Measurements from ENCODE around the gene MDH1B. TPM values are rescaled to one million over a fixed set of nuclear protein-coding genes. Genes with fewer than 3 reads are reported as not detected.

Gene MDH1B
- polyA plus RNA-seq, 1 donor from 2014 or later: 11.7 TPM

DNA sequence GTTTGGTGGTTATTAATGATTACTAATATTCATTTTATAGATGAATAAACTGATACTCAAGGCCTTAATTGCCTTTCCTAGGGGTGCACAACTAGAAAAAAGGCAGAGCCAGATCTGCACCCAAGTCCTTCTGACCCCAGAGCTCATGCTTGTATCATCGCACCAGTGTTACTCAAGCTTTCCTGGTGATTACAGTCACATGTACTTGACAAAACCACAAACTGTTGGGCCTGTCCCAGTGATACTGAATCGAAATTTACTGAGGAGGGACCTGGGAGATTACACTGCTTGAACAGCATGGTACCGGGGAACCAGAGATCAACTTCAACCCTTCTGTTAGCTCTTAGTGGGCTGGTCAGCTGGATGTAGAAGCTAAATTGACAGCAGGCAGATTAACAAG, 34.0 kb upstream of the MDH1B start:
- Histone ChIP-seq H3K9ac (ENCODE audit: low read length) (no peak overlapping the region), H3K79me2 (replicated peaks; ENCODE audit: insufficient read depth, low read length) (no peaks in the 10 kb centered on the region), H3K4me2 (ENCODE audit: low read length) (no peak overlapping the region), H3K27ac (ENCODE audit: low read length) (no peak overlapping the region), H3K27me3 (ENCODE audit: insufficient read depth, low read depth, low read length) (no peaks in the 10 kb centered on the region), H3F3A (ENCODE audit: insufficient read depth, low read length, poor library complexity, severe bottlenecking) (no peaks in the 10 kb centered on the region), H3K4me3 (ENCODE audit: low read length) (no peak overlapping the region), H3K9me2 (ENCODE audit: insufficient read depth, low read length) (no peaks in the 10 kb centered on the region), H2AFZ (ENCODE audit: low read depth, low read length) (no peak overlapping the region), H3K36me3 (ENCODE audit: insufficient read depth, low read length) (no peaks in the 10 kb centered on the region), H3K9me3 (ENCODE audit: low read length) (no peaks in the 10 kb centered on the region), H4K20me1 (ENCODE audit: insufficient read depth) (no peaks in the 10 kb centered on the region)
- TF ChIP-seq TAF1 (IDR thresholded peaks at IDR 0.05; ENCODE audit: low read depth) (no peak), SMC3 (conservative IDR thresholded peaks at IDR 0.05; ENCODE audit: poor library complexity) (no peak), EP300 (conservative IDR thresholded peaks at IDR 0.05; ENCODE audit: poor library complexity, severe bottlenecking) (no peak), POLR2AphosphoS5 (IDR thresholded peaks at IDR 0.05) (no peak), RAD21 (conservative IDR thresholded peaks at IDR 0.05) (no peak), MXI1 (conservative IDR thresholded peaks at IDR 0.05; ENCODE audit: poor library complexity, severe bottlenecking) (no peak), EZH2 (IDR thresholded peaks at IDR 0.05; ENCODE audit: borderline replicate concordance, insufficient read depth, low read length, poor library complexity, severe bottlenecking) (no peak)
- TF ChIP-seq, protein P1, sequence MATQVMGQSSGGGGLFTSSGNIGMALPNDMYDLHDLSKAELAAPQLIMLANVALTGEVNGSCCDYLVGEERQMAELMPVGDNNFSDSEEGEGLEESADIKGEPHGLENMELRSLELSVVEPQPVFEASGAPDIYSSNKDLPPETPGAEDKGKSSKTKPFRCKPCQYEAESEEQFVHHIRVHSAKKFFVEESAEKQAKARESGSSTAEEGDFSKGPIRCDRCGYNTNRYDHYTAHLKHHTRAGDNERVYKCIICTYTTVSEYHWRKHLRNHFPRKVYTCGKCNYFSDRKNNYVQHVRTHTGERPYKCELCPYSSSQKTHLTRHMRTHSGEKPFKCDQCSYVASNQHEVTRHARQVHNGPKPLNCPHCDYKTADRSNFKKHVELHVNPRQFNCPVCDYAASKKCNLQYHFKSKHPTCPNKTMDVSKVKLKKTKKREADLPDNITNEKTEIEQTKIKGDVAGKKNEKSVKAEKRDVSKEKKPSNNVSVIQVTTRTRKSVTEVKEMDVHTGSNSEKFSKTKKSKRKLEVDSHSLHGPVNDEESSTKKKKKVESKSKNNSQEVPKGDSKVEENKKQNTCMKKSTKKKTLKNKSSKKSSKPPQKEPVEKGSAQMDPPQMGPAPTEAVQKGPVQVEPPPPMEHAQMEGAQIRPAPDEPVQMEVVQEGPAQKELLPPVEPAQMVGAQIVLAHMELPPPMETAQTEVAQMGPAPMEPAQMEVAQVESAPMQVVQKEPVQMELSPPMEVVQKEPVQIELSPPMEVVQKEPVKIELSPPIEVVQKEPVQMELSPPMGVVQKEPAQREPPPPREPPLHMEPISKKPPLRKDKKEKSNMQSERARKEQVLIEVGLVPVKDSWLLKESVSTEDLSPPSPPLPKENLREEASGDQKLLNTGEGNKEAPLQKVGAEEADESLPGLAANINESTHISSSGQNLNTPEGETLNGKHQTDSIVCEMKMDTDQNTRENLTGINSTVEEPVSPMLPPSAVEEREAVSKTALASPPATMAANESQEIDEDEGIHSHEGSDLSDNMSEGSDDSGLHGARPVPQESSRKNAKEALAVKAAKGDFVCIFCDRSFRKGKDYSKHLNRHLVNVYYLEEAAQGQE (IDR thresholded peaks at IDR 0.05; ENCODE audit: borderline replicate concordance): no peak
- TF ChIP-seq, protein P2, sequence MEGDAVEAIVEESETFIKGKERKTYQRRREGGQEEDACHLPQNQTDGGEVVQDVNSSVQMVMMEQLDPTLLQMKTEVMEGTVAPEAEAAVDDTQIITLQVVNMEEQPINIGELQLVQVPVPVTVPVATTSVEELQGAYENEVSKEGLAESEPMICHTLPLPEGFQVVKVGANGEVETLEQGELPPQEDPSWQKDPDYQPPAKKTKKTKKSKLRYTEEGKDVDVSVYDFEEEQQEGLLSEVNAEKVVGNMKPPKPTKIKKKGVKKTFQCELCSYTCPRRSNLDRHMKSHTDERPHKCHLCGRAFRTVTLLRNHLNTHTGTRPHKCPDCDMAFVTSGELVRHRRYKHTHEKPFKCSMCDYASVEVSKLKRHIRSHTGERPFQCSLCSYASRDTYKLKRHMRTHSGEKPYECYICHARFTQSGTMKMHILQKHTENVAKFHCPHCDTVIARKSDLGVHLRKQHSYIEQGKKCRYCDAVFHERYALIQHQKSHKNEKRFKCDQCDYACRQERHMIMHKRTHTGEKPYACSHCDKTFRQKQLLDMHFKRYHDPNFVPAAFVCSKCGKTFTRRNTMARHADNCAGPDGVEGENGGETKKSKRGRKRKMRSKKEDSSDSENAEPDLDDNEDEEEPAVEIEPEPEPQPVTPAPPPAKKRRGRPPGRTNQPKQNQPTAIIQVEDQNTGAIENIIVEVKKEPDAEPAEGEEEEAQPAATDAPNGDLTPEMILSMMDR (IDR thresholded peaks at IDR 0.05; ENCODE audit: poor library complexity, severe bottlenecking): no peak

DNA sequence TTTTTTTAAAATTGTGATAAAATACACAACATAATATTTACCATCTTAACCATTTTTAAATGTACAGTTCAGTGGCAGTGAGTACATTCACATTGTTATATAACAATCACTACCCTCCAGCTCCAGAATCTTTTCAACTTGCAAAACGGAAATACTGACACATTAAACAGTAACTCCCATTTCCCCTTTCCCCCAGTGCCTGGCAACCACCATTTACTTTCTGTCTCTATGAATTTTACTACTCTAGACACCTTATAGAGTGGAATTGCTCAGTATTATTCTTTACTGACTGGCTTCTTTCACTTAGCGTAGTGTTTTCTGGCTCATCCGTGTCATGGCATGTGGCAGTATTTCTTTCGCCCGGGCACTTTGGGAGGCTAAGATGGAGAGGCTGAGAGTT, 32.9 kb upstream of the MDH1B start:
- Histone ChIP-seq H3K79me2 (replicated peaks; ENCODE audit: insufficient read depth, low read length) (no peaks in the 10 kb centered on the region), H3F3A (ENCODE audit: insufficient read depth, low read length, poor library complexity, severe bottlenecking) (no peaks in the 10 kb centered on the region), H2AFZ (ENCODE audit: low read depth, low read length) (no peak overlapping the region), H4K20me1 (ENCODE audit: insufficient read depth) (no peaks in the 10 kb centered on the region), H3K9me3 (ENCODE audit: low read length) (no peaks in the 10 kb centered on the region), H3K4me2 (ENCODE audit: low read length) (no peak overlapping the region), H3K4me3 (ENCODE audit: low read length) (no peak overlapping the region), H3K9me2 (ENCODE audit: insufficient read depth, low read length) (no peaks in the 10 kb centered on the region), H3K27ac (ENCODE audit: low read length) (no peak overlapping the region), H3K27me3 (ENCODE audit: insufficient read depth, low read depth, low read length) (no peaks in the 10 kb centered on the region), H3K36me3 (ENCODE audit: insufficient read depth, low read length) (no peaks in the 10 kb centered on the region), H3K9ac (ENCODE audit: low read length) (no peak overlapping the region)
- TF ChIP-seq RAD21 (conservative IDR thresholded peaks at IDR 0.05) (no peak), EZH2 (IDR thresholded peaks at IDR 0.05; ENCODE audit: borderline replicate concordance, insufficient read depth, low read length, poor library complexity, severe bottlenecking) (no peak)

DNA sequence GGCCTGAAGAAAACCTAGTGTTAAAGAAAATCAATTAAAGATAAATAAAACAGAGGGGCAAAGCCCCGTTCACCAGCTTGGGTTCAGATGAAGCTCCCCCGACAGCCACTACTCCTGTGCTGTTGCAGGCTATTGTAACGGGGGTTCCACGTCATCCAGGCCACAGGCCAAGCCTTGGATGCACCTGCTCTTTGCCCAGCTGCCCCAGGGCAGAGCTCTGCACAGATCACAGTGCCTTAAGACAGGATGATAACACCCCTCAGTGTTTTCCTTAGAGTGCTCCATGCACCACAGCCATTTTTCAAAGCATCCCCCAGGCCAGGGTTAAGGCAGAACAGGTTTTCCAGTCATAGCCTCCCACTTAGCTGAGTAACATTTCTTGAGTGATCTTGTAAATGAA, 32.2 kb upstream of the MDH1B start:
- H3K27me3 ChIP-seq (ENCODE audit: insufficient read depth, low read depth, low read length): no peaks in the 10 kb centered on the region
- no peaks in the 10 kb centered on the region for H3K36me3 ChIP-seq (ENCODE audit: insufficient read depth, low read length)
- H3K27ac ChIP-seq (ENCODE audit: low read length): no peak overlapping the region
- H3K9me2 ChIP-seq (ENCODE audit: insufficient read depth, low read length): no peaks in the 10 kb centered on the region
- no peak for TF ChIP-seq EZH2 (IDR thresholded peaks at IDR 0.05; ENCODE audit: borderline replicate concordance, insufficient read depth, low read length, poor library complexity, severe bottlenecking)
- no peak for TF ChIP-seq MXI1 (conservative IDR thresholded peaks at IDR 0.05; ENCODE audit: poor library complexity, severe bottlenecking)
- no peak for TF ChIP-seq TAF1 (IDR thresholded peaks at IDR 0.05; ENCODE audit: low read depth)
- TF ChIP-seq EP300 (conservative IDR thresholded peaks at IDR 0.05; ENCODE audit: poor library complexity, severe bottlenecking): no peak
- no peaks in the 10 kb centered on the region for H4K20me1 ChIP-seq (ENCODE audit: insufficient read depth)
- no peaks in the 10 kb centered on the region for H3K9me3 ChIP-seq (ENCODE audit: low read length)
- no peak overlapping the region for H3K9ac ChIP-seq (ENCODE audit: low read length)
- no peaks in the 10 kb centered on the region for H3K79me2 ChIP-seq (replicated peaks; ENCODE audit: insufficient read depth, low read length)
- no peak overlapping the region for H2AFZ ChIP-seq (ENCODE audit: low read depth, low read length)
- no peaks in the 10 kb centered on the region for H3F3A ChIP-seq (ENCODE audit: insufficient read depth, low read length, poor library complexity, severe bottlenecking)
- H3K4me3 ChIP-seq (ENCODE audit: low read length): no peak overlapping the region
- H3K4me2 ChIP-seq (ENCODE audit: low read length): no peak overlapping the region
